B cell (primary cell): Measurements from ENCODE around the gene ZSCAN20. TPM values are rescaled to one million over a fixed set of nuclear protein-coding genes. Genes with fewer than 3 reads are reported as not detected.

ENCODE experiments used
- ATAC-seq: fragments of 200-7000 bp; cut with Tn5 transposase; one replicate; pipeline ENCODE4 v1.10.0; 2021; ENCODE audit warnings: low read depth, mild to moderate bottlenecking, moderate number of reproducible peaks, moderate library complexity
- CTCF ChIA-PET: fragments of 350-600 bp; sonication (Branson Sonifier 250); formaldehyde crosslinking; loops from one replicate; lab custom pipeline; 2021; ENCODE audit warnings: antibody characterized with exemption, inconsistent platforms; lab: Charles Lee
- POLR2A ChIA-PET: fragments of 350-600 bp; sonication (Branson Sonifier 250); formaldehyde crosslinking; loops from one replicate; lab custom pipeline; 2021; ENCODE audit warnings: antibody characterized with exemption; lab: Charles Lee
- DNase-seq: peaks from one replicate; pipeline ENCODE4 v3.0.0; 2013
- H2AFZ ChIP-seq: 2 replicates; pipeline ENCODE4 v1.6.1; 2012; ENCODE audit warnings: mild to moderate bottlenecking, low read depth, low read length; ENCODE audit not compliant: insufficient read depth, poor library complexity, severe bottlenecking
- H3K27ac ChIP-seq, 2 donors: 1 replicate in 1 of 2; 2 replicates in 1 of 2; pipeline ENCODE4 v1.5.1; 2012 to 2013; ENCODE audit warnings: low read length in 2 of 2, mild to moderate bottlenecking in 2 of 2, moderate library complexity in 1 of 2
- H3K27me3 ChIP-seq, 4 experiments: fragments of 200-600 bp in 1 of 4; sonication (generic) in 1 of 4; replicated peaks in 1 of 4; 1 replicate in 2 of 4; 2 replicates in 2 of 4; pipeline versions ENCODE4 v1.6.1 to v1.7.0; 2013 to 2016; ENCODE audit warnings: low read length in 3 of 4, mild to moderate bottlenecking in 2 of 4, mixed read lengths in 1 of 4, moderate library complexity in 1 of 4; ENCODE audit not compliant: insufficient read depth in 4 of 4, control insufficient read depth in 3 of 4; ENCODE audit errors: control extremely low read depth in 1 of 4
- H3K36me3 ChIP-seq, 2 experiments: replicated peaks in 1 of 2; 1 replicate in 1 of 2; 2 replicates in 1 of 2; pipeline versions ENCODE4 v1.6.1 to v1.7.1; 2013; ENCODE audit warnings: low read length in 1 of 2; ENCODE audit not compliant: insufficient read depth in 2 of 2, control insufficient read depth in 1 of 2; ENCODE audit errors: control extremely low read depth in 1 of 2, extremely low read depth in 1 of 2
- H3K4me1 ChIP-seq, 2 donors: fragments of 200-600 bp in 1 of 2; sonication (generic) in 1 of 2; 1 replicate in 1 of 2; 2 replicates in 1 of 2; pipeline versions ENCODE4 v1.5.1 to v1.6.1; 2013 to 2017; ENCODE audit warnings: low read length in 2 of 2; ENCODE audit not compliant: control insufficient read depth in 2 of 2, insufficient read depth in 2 of 2
- H3K4me2 ChIP-seq: replicated peaks from 2 replicates; pipeline ENCODE3; 2012; ENCODE audit warnings: mild to moderate bottlenecking, low read depth, low read length; ENCODE audit not compliant: poor library complexity, severe bottlenecking
- H3K4me3 ChIP-seq, 5 experiments: fragments of 200-600 bp in 1 of 5; sonication (generic) in 1 of 5; 1 replicate in 3 of 5; 2 replicates in 2 of 5; pipeline versions ENCODE4 v1.5.1 to v1.7.0; 2011 to 2016; ENCODE audit warnings: low read length in 4 of 5, mild to moderate bottlenecking in 4 of 5, low read depth in 2 of 5, control low read depth in 1 of 5, moderate library complexity in 1 of 5; ENCODE audit not compliant: insufficient read depth in 1 of 5; ENCODE audit errors: control extremely low read depth in 1 of 5, extremely low read depth in 1 of 5
- H3K79me2 ChIP-seq: fragments of 200-600 bp; sonication (generic); one replicate; pipeline ENCODE4 v1.6.0; 2016; ENCODE audit warnings: low read length; ENCODE audit not compliant: control insufficient read depth, insufficient read depth
- H3K9ac ChIP-seq: fragments of 200-600 bp; sonication (generic); 2 replicates; pipeline ENCODE4 v1.6.1; 2017; ENCODE audit warnings: mild to moderate bottlenecking, low read length, moderate library complexity
- H3K9me3 ChIP-seq, 3 donors: one replicate each; pipeline versions ENCODE4 v1.6.1 to v1.7.1; 2013; ENCODE audit warnings: low read length in 2 of 3; ENCODE audit not compliant: control insufficient read depth in 2 of 3, insufficient read depth in 1 of 3; ENCODE audit errors: control extremely low read depth in 1 of 3
- H4K20me1 ChIP-seq: 2 replicates; pipeline ENCODE4 v1.6.0; 2012; ENCODE audit warnings: mild to moderate bottlenecking, low read length; ENCODE audit not compliant: insufficient read depth, control insufficient read depth, poor library complexity, severe bottlenecking
- H3K27ac Mint-ChIP-seq: one replicate; pipeline ENCODE4 v1.8.0; 2021; ENCODE audit warnings: mixed read lengths
- H3K27me3 Mint-ChIP-seq: one replicate; pipeline ENCODE4 v1.8.0; 2021; ENCODE audit warnings: mixed read lengths
- H3K4me1 Mint-ChIP-seq: one replicate; pipeline ENCODE4 v1.8.0; 2021; ENCODE audit warnings: mixed read lengths
- H3K4me3 Mint-ChIP-seq: one replicate; pipeline ENCODE4 v1.8.0; 2021; ENCODE audit warnings: mixed read lengths
- H3K9me3 Mint-ChIP-seq: one replicate; pipeline ENCODE4 v1.8.0; 2022; ENCODE audit warnings: mixed read lengths; ENCODE audit not compliant: insufficient read depth
- EZH2 ChIP-seq: IDR thresholded peaks from 2 replicates; pipeline ENCODE4 v1.6.1; 2012; ENCODE audit warnings: borderline replicate concordance, low read depth, mild to moderate bottlenecking, moderate library complexity, low read length; ENCODE audit not compliant: insufficient read depth, poor library complexity, severe bottlenecking
- WGBS: methylation state at CpG from one replicate; pipeline ENCODE4 v1.1.5; 2013; ENCODE audit warnings: missing lambda C conversion rate; ENCODE audit not compliant: insufficient coverage; 5-methylcytosine and 5-hydroxymethylcytosine counted together
- intact Hi-C: fragments of 100-400 bp; cut with micrococcal nuclease; formaldehyde crosslinking; loops from one replicate; pipeline ENCODE4 v1.10.0; 2022
- polyA plus RNA-seq: library from polyadenylated mRNA; depleted of rRNA; stranded (reverse); fragments of >200 nt; gene quantifications from 2 replicates; pipeline ENCODE4 v1.2.3, GENCODE V29; 2012
- total RNA-seq, 2 donors: library from RNA; stranded (reverse); fragments of 120-200 nt in 1 of 2; gene quantifications; 1 replicate in 1 of 2; 2 replicates in 1 of 2; pipeline versions ENCODE4 v1.2.3 to v1.2.4, GENCODE V29; 2013 to 2022
- TF ChIP-seq, protein P1 (sequence below): fragments of 200-600 bp; IDR thresholded peaks from one replicate; pipeline ENCODE4 v1.8.0; 2022; ENCODE audit warnings: antibody characterized with exemption, mild to moderate bottlenecking

Gene ZSCAN20
- total and polyA plus RNA-seq, 2 donors (not counting 1 experiment from before 2014, with no cell fraction given), result 0.18 to 3.7 TPM

DNA sequence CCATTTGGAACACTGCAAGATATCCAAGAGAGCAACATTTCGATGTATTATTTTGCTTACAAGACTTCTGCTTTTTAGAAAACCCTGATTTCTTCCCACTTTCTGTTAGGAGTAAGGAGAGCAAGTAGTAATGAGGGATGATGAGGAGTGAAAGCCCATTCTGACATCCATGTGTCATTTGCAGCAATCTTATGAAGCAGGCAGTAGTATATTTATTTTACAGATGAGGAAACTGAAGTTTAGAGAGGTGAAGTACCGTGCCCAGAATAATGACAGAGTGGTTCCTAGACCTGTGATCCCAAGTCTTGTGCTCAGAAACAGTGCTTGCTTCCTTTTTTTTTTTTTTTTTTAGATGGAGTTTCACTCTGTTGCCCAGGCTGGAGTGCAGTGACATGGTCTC lies 7.1 kb upstream of the ZSCAN20 start:
- Mint-ChIP-seq H3K27me3 (no peaks in the 10 kb centered on the region), H3K4me1 (peaks cover 30% of the 10 kb centered on the region), H3K27ac (no peak overlapping the region), H3K4me3 (no peak overlapping the region), H3K9me3 (no peaks in the 10 kb centered on the region)
- TF ChIP-seq, protein P1, sequence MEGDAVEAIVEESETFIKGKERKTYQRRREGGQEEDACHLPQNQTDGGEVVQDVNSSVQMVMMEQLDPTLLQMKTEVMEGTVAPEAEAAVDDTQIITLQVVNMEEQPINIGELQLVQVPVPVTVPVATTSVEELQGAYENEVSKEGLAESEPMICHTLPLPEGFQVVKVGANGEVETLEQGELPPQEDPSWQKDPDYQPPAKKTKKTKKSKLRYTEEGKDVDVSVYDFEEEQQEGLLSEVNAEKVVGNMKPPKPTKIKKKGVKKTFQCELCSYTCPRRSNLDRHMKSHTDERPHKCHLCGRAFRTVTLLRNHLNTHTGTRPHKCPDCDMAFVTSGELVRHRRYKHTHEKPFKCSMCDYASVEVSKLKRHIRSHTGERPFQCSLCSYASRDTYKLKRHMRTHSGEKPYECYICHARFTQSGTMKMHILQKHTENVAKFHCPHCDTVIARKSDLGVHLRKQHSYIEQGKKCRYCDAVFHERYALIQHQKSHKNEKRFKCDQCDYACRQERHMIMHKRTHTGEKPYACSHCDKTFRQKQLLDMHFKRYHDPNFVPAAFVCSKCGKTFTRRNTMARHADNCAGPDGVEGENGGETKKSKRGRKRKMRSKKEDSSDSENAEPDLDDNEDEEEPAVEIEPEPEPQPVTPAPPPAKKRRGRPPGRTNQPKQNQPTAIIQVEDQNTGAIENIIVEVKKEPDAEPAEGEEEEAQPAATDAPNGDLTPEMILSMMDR, result no peak
- no peak for TF ChIP-seq EZH2
- H3K4me2 ChIP-seq, result no peak overlapping the region
- no peak overlapping the region for H3K9ac ChIP-seq
- WGBS, result no CpG with 5 or more reads among the region's 2 CpGs
- no peaks in the 10 kb centered on the region for H3K79me2 ChIP-seq
- H3K27ac ChIP-seq, result no peak overlapping the region
- H3K4me3 ChIP-seq, result no peak overlapping the region
- H4K20me1 ChIP-seq, result no peaks in the 10 kb centered on the region
- CTCF ChIA-PET, result interaction anchor here (0.8 to 8.9 kb wide), 2 partner anchors 23 to 169 kb away, joined by 3 to 210 read pairs; no protein-coding TSS in a partner anchor
- no peaks in the 10 kb centered on the region for H3K36me3 ChIP-seq
- intact Hi-C loops, result no loop called here
- peaks cover 27 to 31% of the 10 kb centered on the region in 2 donors for H3K4me1 ChIP-seq
- no peak for ATAC-seq
- no peak overlapping the region for H2AFZ ChIP-seq
- no peaks in the 10 kb centered on the region for H3K27me3 ChIP-seq
- DNase-seq, result no peak
- POLR2A ChIA-PET, result no interaction called here
- H3K9me3 ChIP-seq, result no peaks in the 10 kb centered on the region

DNA sequence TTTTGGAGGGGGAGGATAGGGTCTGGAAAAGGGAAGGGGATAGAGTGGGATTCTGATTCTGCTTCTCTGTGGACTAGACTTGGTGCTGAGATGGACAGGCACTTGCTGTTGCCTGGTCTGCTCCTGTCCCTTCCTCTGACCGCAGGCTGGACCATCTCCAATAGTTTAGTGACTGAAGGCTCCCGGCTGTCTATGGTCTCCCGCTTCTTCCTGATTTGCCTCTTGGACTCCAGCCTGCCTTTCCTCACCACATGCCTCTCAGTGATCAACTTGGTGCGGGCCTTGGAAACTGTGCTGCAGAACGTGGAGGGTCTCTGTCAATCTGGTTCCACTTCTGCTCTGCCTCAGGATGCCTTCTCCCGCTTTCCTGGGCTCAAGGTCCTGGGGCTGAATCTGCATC lies 6.3 kb upstream of the ZSCAN20 start:
- Histone ChIP-seq H3K36me3 (no peaks in the 10 kb centered on the region), H4K20me1 (no peaks in the 10 kb centered on the region), H3K27ac (no peak overlapping the region), H3K79me2 (no peaks in the 10 kb centered on the region), H3K27me3 (no peaks in the 10 kb centered on the region), H3K4me1 (peaks cover 20 to 28% of the 10 kb centered on the region in 2 donors), H2AFZ (no peak overlapping the region), H3K4me2 (no peak overlapping the region), H3K9ac (no peak overlapping the region), H3K9me3 (no peaks in the 10 kb centered on the region), H3K4me3 (no peak overlapping the region)
- Mint-ChIP-seq H3K27ac (no peak overlapping the region), H3K27me3 (no peaks in the 10 kb centered on the region), H3K9me3 (no peaks in the 10 kb centered on the region), H3K4me3 (no peak overlapping the region), H3K4me1 (peaks cover 28% of the 10 kb centered on the region)
- intact Hi-C loops, result no loop called here
- POLR2A ChIA-PET, result no interaction called here
- CTCF ChIA-PET, result interaction anchor here (0.8 to 8.9 kb wide), 2 partner anchors 24 to 170 kb away, joined by 3 to 210 read pairs; no protein-coding TSS in a partner anchor
- DNase-seq, result no peak
- no peak for ATAC-seq
- WGBS, result 84% methylated on average over 4 of the region's 6 CpGs
- TF ChIP-seq EZH2, result no peak
- TF ChIP-seq, protein P1, result no peak
